ENCODE results near the gene INPP5A.
"Not testable (repeated sequence)": the region's sequence is repeated elsewhere in the genome, so short reads cannot be mapped to it uniquely, and the experiment has no call there.

INPP5A gene

GRCh38 chr10:132670546-132671227, 133.1 kb downstream of the INPP5A start:
- H3K9ac ChIP-seq (ENCODE audit: low read length) = no peak overlapping the region
- H3K4me1 ChIP-seq (ENCODE audit: control insufficient read depth, insufficient read depth, low read length) = no peaks in the 10 kb centered on the region
- H3K36me3 ChIP-seq (ENCODE audit: control insufficient read depth, insufficient read depth, low read length) = no peaks in the 10 kb centered on the region
- no peak overlapping the region for H3K27ac ChIP-seq (ENCODE audit: low read depth, low read length)
- no peaks in the 10 kb centered on the region for H3K27me3 ChIP-seq (ENCODE audit: control insufficient read depth, insufficient read depth, low read length)
- H3K4me3 ChIP-seq (ENCODE audit: low read length) = no peak overlapping the region

- Histone ChIP-seq H3K9ac (ENCODE audit: low read length) (no peak overlapping the region), H3K4me3 (ENCODE audit: low read length) (no peak overlapping the region), H3K36me3 (ENCODE audit: control insufficient read depth, insufficient read depth, low read length) (no peaks in the 10 kb centered on the region), H3K27me3 (ENCODE audit: control insufficient read depth, insufficient read depth, low read length) (no peaks in the 10 kb centered on the region), H3K27ac (ENCODE audit: low read depth, low read length) (no peak overlapping the region), H3K4me1 (ENCODE audit: control insufficient read depth, insufficient read depth, low read length) (no peaks in the 10 kb centered on the region)
Measured at GRCh38 chr10:132671228-132672154, 133.9 kb downstream of the INPP5A start.

DNA sequence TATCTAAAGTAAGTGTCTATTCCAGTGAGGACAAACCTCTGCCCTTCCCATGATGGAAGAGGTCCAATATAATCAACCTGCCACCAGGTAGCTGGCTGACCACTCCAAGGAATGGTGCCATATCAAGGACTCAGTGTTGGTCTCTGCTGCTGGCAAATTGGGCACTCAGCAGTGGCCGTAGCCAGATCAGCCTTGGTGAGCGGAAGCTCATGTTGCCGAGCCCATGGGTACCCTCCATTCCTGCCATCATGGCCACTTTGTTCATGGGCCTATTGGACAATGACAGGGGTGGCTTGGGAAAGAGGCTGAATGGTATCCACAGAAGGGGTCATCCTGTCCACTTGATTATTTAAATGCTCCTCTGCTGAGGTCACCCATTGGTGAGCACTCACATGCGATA, 136.2 kb downstream of the INPP5A start:
- not testable (repeated sequence) for H3K27me3 ChIP-seq (ENCODE audit: control insufficient read depth, insufficient read depth, low read length); H3K9ac ChIP-seq (ENCODE audit: low read length); H3K4me1 ChIP-seq (ENCODE audit: control insufficient read depth, insufficient read depth, low read length); H3K4me3 ChIP-seq (ENCODE audit: low read length); H3K27ac ChIP-seq (ENCODE audit: low read depth, low read length); H3K36me3 ChIP-seq (ENCODE audit: control insufficient read depth, insufficient read depth, low read length)

DNA sequence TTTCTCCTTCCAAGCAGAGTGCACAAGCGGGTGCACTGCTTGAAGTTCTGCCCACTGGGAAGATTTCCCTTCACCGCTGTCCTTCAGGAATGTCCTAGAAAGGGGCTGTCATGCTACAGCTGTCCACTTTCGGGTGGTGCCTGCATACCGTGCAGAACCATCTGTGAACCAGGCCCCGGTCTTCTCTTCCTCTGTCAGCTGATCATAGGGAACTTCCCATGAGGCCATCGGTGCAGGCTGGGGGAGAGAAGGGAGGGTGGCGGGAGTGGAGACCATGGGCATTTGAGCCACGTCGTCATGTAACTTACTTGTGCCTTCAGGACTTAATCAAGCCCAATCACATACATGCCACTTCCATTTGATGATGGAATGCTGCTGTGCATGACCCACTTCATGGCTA, 136.7 kb downstream of the INPP5A start:
- no peaks in the 10 kb centered on the region for H3K36me3 ChIP-seq (ENCODE audit: control insufficient read depth, insufficient read depth, low read length)
- H3K4me1 ChIP-seq (ENCODE audit: control insufficient read depth, insufficient read depth, low read length) = no peaks in the 10 kb centered on the region
- H3K27ac ChIP-seq (ENCODE audit: low read depth, low read length) = no peak overlapping the region
- H3K4me3 ChIP-seq (ENCODE audit: low read length) = no peak overlapping the region
- no peak overlapping the region for H3K9ac ChIP-seq (ENCODE audit: low read length)
- no peaks in the 10 kb centered on the region for H3K27me3 ChIP-seq (ENCODE audit: control insufficient read depth, insufficient read depth, low read length)

DNA sequence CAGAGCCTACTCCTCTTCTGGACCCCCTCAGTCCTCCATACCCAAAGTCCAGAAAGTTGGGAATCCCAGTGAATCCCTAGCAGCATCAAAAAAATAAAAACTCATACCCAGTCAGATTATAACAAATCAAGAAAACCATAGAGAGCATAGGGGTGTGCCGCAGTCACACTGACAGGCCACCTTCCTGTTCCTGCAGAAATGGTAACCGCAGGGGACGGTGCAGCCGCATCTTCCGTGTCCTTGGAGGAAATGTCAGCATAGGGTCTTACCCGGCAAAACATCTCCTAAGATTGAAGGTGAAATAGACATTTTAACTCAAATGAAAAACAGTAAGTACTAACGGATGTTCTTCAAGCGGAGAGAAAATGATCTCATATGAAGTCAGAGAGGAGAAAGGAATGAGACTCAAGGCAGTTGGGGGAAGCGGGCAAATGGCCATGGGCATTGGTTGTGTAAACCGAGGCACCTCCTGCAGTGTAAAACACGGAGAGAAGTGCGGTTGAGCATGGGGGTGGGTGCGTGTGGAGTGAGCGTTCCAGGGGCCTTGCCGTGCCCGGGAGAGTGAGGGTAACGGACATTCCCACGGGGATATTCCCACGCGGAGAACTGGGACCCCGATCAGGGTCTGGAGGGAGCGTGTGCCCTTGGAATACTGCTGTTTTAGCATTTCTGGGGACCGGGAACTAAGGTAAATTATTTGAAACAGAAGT, 137.6 kb downstream of the INPP5A start:
- Histone ChIP-seq H3K27ac (ENCODE audit: low read depth, low read length) (no peak overlapping the region), H3K9ac (ENCODE audit: low read length) (no peak overlapping the region), H3K36me3 (ENCODE audit: control insufficient read depth, insufficient read depth, low read length) (no peaks in the 10 kb centered on the region), H3K4me1 (ENCODE audit: control insufficient read depth, insufficient read depth, low read length) (no peaks in the 10 kb centered on the region), H3K4me3 (ENCODE audit: low read length) (no peak overlapping the region), H3K27me3 (ENCODE audit: control insufficient read depth, insufficient read depth, low read length) (no peaks in the 10 kb centered on the region)

DNA sequence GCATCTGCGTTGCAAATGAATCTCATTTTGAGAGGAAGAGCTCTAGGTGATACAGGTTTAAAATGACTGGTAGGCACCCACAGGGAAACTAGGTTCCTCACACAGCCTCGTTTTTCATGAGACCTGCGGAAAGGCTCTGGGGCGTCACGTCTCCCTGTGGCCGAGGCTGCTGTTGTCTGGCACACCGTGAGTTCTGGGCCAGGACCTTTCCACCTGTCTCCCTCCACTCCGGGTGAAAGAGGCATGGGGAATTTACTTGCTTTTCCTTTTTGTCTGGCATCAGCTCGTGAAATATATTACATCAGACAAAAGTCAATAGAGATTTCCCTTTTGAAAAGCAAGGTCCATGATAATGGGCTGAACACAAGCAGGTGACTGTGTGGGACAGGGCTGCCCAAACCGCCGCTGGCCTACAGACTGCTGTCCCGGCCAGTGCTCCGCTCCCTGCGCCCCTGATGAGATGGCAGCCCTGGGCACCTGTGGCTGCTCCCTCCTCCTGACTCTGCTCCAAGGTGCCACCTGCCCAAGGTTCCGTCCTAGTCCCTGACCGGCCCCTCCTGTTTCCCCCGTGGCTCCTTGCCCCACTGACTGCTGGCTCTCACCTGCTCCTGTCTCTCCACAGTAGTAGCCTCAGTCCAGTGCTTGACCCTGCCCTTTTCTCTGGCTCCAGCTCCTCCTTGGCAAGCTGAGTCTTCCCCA, 138.8 kb downstream of the INPP5A start:
- Histone ChIP-seq H3K9ac (ENCODE audit: low read length) (no peak overlapping the region), H3K4me1 (ENCODE audit: control insufficient read depth, insufficient read depth, low read length) (no peaks in the 10 kb centered on the region), H3K27ac (ENCODE audit: low read depth, low read length) (no peak overlapping the region), H3K27me3 (ENCODE audit: control insufficient read depth, insufficient read depth, low read length) (no peaks in the 10 kb centered on the region), H3K4me3 (ENCODE audit: low read length) (no peak overlapping the region), H3K36me3 (ENCODE audit: control insufficient read depth, insufficient read depth, low read length) (no peaks in the 10 kb centered on the region)

- Histone ChIP-seq H3K4me1 (ENCODE audit: control insufficient read depth, insufficient read depth, low read length) (no peaks in the 10 kb centered on the region), H3K27me3 (ENCODE audit: control insufficient read depth, insufficient read depth, low read length) (no peaks in the 10 kb centered on the region), H3K27ac (ENCODE audit: low read depth, low read length) (no peak overlapping the region), H3K36me3 (ENCODE audit: control insufficient read depth, insufficient read depth, low read length) (no peaks in the 10 kb centered on the region), H3K4me3 (ENCODE audit: low read length) (no peak overlapping the region), H3K9ac (ENCODE audit: low read length) (no peak overlapping the region)
Measured at GRCh38 chr10:132677096-132677472, 139.5 kb downstream of the INPP5A start.

DNA sequence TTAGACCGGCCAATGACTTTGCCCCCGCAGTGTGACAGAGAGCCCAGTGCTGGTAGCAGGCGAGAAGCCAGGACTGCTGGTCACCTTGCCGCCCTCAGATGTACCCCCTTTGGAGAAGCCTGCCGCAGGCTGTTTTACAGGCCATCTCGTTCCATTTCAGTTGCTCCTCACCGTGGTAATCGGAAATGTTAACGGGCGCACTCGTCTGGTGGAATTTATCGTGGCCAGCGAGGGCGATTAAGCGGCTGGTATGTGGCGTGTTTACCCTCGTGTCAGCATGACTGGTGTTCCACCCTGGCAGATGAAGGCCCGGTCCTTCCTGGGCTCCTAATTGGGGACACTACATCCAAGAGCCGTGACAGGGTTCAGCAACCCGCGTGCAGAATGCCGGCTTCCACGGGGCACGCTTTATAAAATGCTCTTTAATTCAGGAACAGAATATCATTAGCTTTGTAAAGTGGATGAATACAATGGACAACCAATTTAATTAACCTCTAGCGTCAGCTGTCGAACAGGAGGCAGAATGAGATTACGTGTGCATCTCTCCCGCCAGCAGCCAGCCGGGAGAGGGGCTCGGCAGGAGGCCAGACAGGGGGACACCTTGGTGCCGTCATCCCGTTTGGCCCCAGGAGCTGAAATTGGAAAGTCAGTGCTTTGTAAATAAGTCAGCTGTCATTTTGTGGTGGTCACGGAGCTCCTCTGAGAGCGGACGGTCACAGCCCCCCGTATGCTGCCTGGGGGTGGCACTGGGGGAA, 140.1 kb downstream of the INPP5A start:
- no peak overlapping the region for H3K9ac ChIP-seq (ENCODE audit: low read length)
- no peak overlapping the region for H3K4me3 ChIP-seq (ENCODE audit: low read length)
- no peaks in the 10 kb centered on the region for H3K4me1 ChIP-seq (ENCODE audit: control insufficient read depth, insufficient read depth, low read length)
- no peaks in the 10 kb centered on the region for H3K27me3 ChIP-seq (ENCODE audit: control insufficient read depth, insufficient read depth, low read length)
- no peak overlapping the region for H3K27ac ChIP-seq (ENCODE audit: low read depth, low read length)
- no peaks in the 10 kb centered on the region for H3K36me3 ChIP-seq (ENCODE audit: control insufficient read depth, insufficient read depth, low read length)

- no peaks in the 10 kb centered on the region for H3K36me3 ChIP-seq (ENCODE audit: control insufficient read depth, insufficient read depth, low read length)
Measured at GRCh38 chr10:132678436-132679216, 141.0 kb downstream of the INPP5A start.

GRCh38 chr10:132679217-132679595, 141.6 kb downstream of the INPP5A start:
- no peaks in the 10 kb centered on the region for H3K27me3 ChIP-seq (ENCODE audit: control insufficient read depth, insufficient read depth, low read length)
- H3K36me3 ChIP-seq (ENCODE audit: control insufficient read depth, insufficient read depth, low read length) = no peaks in the 10 kb centered on the region
- no peak overlapping the region for H3K9ac ChIP-seq (ENCODE audit: low read length)
- no peak overlapping the region for H3K4me3 ChIP-seq (ENCODE audit: low read length)
- no peak overlapping the region for H3K27ac ChIP-seq (ENCODE audit: low read depth, low read length)
- no peaks in the 10 kb centered on the region for H3K4me1 ChIP-seq (ENCODE audit: control insufficient read depth, insufficient read depth, low read length)

More at GRCh38 chr10:132678436-132679216, 141.0 kb downstream of the INPP5A start:
- H3K9ac ChIP-seq (ENCODE audit: low read length) = no peak overlapping the region
- no peak overlapping the region for H3K4me3 ChIP-seq (ENCODE audit: low read length)
- H3K27me3 ChIP-seq (ENCODE audit: control insufficient read depth, insufficient read depth, low read length) = no peaks in the 10 kb centered on the region
- H3K4me1 ChIP-seq (ENCODE audit: control insufficient read depth, insufficient read depth, low read length) = no peaks in the 10 kb centered on the region
- H3K27ac ChIP-seq (ENCODE audit: low read depth, low read length) = no peak overlapping the region

DNA sequence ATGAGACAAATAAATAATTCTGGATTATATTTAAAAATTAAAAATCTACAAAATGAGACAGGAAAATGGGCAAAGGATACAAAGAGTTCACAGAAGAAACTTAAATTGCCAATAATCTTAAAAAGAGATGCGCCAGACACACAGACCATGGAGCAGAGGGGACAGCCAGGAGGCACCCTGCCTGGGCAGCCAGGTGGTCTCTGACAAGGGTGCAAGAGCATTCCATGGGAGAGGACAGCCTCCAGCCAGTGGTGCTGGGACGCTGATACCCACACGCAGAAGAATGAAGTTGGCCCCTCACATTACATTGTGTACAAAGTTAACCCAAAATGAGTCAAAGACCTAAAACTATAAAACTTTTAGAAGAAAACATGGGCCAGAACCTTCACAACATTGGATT, 142.1 kb downstream of the INPP5A start:
- Histone ChIP-seq H3K36me3 (ENCODE audit: control insufficient read depth, insufficient read depth, low read length) (no peaks in the 10 kb centered on the region), H3K4me3 (ENCODE audit: low read length) (no peak overlapping the region), H3K4me1 (ENCODE audit: control insufficient read depth, insufficient read depth, low read length) (no peaks in the 10 kb centered on the region), H3K27me3 (ENCODE audit: control insufficient read depth, insufficient read depth, low read length) (no peaks in the 10 kb centered on the region), H3K27ac (ENCODE audit: low read depth, low read length) (no peak overlapping the region), H3K9ac (ENCODE audit: low read length) (no peak overlapping the region)

Data from rectal smooth muscle tissue (tissue), 1 donor.